Measurements from ENCODE around the gene TAGLN2. TPM values are rescaled to one million over a fixed set of nuclear protein-coding genes. Genes with fewer than 3 reads are reported as not detected.

The TAGLN2 gene

DNA sequence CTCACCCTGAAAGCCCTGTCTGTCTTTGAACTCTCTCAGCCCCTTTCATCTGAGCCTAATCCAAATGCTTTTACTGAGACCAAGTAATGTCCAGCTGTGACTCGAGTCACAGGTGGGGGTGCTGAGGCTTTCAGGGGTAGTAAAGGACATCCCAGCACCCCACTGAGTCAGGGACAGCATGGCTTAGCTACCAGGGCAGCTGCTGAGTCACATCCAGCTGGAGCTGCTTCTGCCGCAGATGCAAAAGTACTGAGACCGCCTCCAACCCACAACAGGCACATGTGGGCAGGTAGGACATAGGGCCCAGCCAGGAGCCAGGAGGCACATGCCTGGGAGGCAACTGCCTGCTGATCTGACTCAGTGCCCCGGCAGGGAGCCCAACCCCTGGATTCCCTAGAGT lies 56.1 kb downstream of the TAGLN2 start:
- WGBS: 37% methylated on average over 3 of the region's 4 CpGs
- Histone ChIP-seq H3K36me3 (ENCODE audit: control insufficient read depth in 1 of 2, insufficient read depth in 2 of 2, low read depth in 1 of 2, low read length in 2 of 2) (peaks cover 0 to 9% of the 10 kb centered on the region in 2 experiments), H3K14ac (ENCODE audit: low read length in 2 of 2) (peak overlapping the region in 1 of 2 experiments; percentile 49), H3K9ac (ENCODE audit: low read length) (peak overlapping the region; percentile 5), H3K27ac (ENCODE audit: low read length, poor library complexity, severe bottlenecking) (peak overlapping the region; percentile 46), H2AFZ (ENCODE audit: low read depth, low read length) (no peak overlapping the region), H2BK120ac (ENCODE audit: low read depth, low read length) (no peak overlapping the region), H4K8ac (ENCODE audit: low read length) (no peak overlapping the region), H3K18ac (ENCODE audit: low read depth in 1 of 2, low read length in 2 of 2) (peak overlapping the region; percentile 3 to 37), H3K4me1 (ENCODE audit: control insufficient read depth, insufficient read depth, low read depth, low read length) (peaks cover 26% of the 10 kb centered on the region), H3K27me3 (ENCODE audit: control insufficient read depth in 1 of 2, insufficient read depth in 1 of 2, low read length in 2 of 2) (no peaks in the 10 kb centered on the region), H3K9me3 (ENCODE audit: control insufficient read depth, low read length) (no peaks in the 10 kb centered on the region), H2BK15ac (ENCODE audit: low read depth, poor library complexity, severe bottlenecking) (no peak overlapping the region), H3K4ac (ENCODE audit: low read depth in 1 of 2, low read length in 2 of 2) (no peak overlapping the region), H2AK5ac (ENCODE audit: low read length, severe bottlenecking) (no peak overlapping the region), H3K4me3 (ENCODE audit: insufficient read depth in 1 of 2, low read depth in 1 of 2, low read length in 2 of 2) (no peak overlapping the region), H3K79me1 (replicated peaks; ENCODE audit: low read length, poor library complexity, severe bottlenecking) (no peaks in the 10 kb centered on the region), H4K91ac (ENCODE audit: low read length) (no peak overlapping the region), H2BK5ac (ENCODE audit: low read depth, low read length, poor library complexity, severe bottlenecking) (no peak overlapping the region), H3K23ac (ENCODE audit: low read length in 2 of 2) (no peak overlapping the region), H3K4me2 (ENCODE audit: low read length, poor library complexity, severe bottlenecking) (no peak overlapping the region), H2BK12ac (ENCODE audit: low read length in 2 of 2) (peak overlapping the region in 1 of 2 experiments; percentile 59)
- DNase-seq: peak; percentile 68

DNA sequence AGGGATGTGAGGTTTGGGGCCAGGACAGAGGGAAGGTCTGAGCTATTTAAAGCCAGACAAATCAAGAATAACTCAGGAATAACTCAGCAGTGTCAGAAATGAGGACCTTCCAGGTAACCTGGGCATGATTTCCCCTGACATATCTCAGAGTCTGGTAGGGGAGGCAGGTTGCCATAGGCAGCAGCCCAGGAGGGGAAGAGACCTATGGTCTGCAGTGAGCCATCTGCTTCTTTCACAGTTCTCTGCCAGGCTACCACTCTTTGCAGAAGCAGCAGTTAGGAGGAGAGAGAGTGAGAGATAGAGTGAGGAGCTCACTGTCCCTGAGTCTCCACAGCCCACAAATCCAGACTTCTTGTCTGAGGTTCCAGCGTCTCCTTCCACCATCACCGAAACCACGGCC lies 56.5 kb downstream of the TAGLN2 start:
- Histone ChIP-seq H3K18ac (ENCODE audit: low read depth in 1 of 2, low read length in 2 of 2) (peak overlapping the region in 1 of 2 experiments; percentile 3), H2AK5ac (ENCODE audit: low read length, severe bottlenecking) (peak overlapping the region; percentile 74), H3K79me1 (replicated peaks; ENCODE audit: low read length, poor library complexity, severe bottlenecking) (no peaks in the 10 kb centered on the region), H3K4me2 (ENCODE audit: low read length, poor library complexity, severe bottlenecking) (no peak overlapping the region), H2BK15ac (ENCODE audit: low read depth, poor library complexity, severe bottlenecking) (no peak overlapping the region), H3K23ac (ENCODE audit: low read length in 2 of 2) (no peak overlapping the region), H3K4me1 (ENCODE audit: control insufficient read depth, insufficient read depth, low read depth, low read length) (peaks cover 26% of the 10 kb centered on the region), H4K91ac (ENCODE audit: low read length) (no peak overlapping the region), H2BK12ac (ENCODE audit: low read length in 2 of 2) (peak overlapping the region in 1 of 2 experiments; percentile 59), H3K36me3 (ENCODE audit: control insufficient read depth in 1 of 2, insufficient read depth in 2 of 2, low read depth in 1 of 2, low read length in 2 of 2) (peaks cover 0 to 9% of the 10 kb centered on the region in 2 experiments), H3K27me3 (ENCODE audit: control insufficient read depth in 1 of 2, insufficient read depth in 1 of 2, low read length in 2 of 2) (no peaks in the 10 kb centered on the region), H3K9ac (ENCODE audit: low read length) (no peak overlapping the region), H3K27ac (ENCODE audit: low read length, poor library complexity, severe bottlenecking) (peak overlapping the region; percentile 46), H2BK120ac (ENCODE audit: low read depth, low read length) (no peak overlapping the region), H3K14ac (ENCODE audit: low read length in 2 of 2) (no peak overlapping the region), H3K4ac (ENCODE audit: low read depth in 1 of 2, low read length in 2 of 2) (no peak overlapping the region), H2BK5ac (ENCODE audit: low read depth, low read length, poor library complexity, severe bottlenecking) (no peak overlapping the region), H3K9me3 (ENCODE audit: control insufficient read depth, low read length) (no peaks in the 10 kb centered on the region), H4K8ac (ENCODE audit: low read length) (no peak overlapping the region), H2AFZ (ENCODE audit: low read depth, low read length) (no peak overlapping the region), H3K4me3 (ENCODE audit: insufficient read depth in 1 of 2, low read depth in 1 of 2, low read length in 2 of 2) (no peak overlapping the region)
- 100% methylated on average over 1 of the region's 3 CpGs for WGBS
- no peak for DNase-seq

Small RNAs within 50 kb of the gene (small RNA-seq; reads per million reads assigned to genes)
- not detected for gene MIR4259 (ENCODE audit: low read depth)
